WI38 (cell line): ENCODE data around the gene SLC6A20.
"Not testable (repeated sequence)": the region's sequence is repeated elsewhere in the genome, so short reads cannot be mapped to it uniquely, and the experiment has no call there.

Source experiments
- H3K4me3 ChIP-seq: 2 replicates; pipeline ENCODE4 v1.5.1; 2011; ENCODE audit warnings: low read depth, mild to moderate bottlenecking, control low read depth, low read length
- CTCF ChIP-seq: IDR thresholded peaks from 2 replicates; pipeline ENCODE4 v1.5.1; 2012; ENCODE audit warnings: low read depth, mild to moderate bottlenecking, control low read depth, low read length

Gene SLC6A20

DNA sequence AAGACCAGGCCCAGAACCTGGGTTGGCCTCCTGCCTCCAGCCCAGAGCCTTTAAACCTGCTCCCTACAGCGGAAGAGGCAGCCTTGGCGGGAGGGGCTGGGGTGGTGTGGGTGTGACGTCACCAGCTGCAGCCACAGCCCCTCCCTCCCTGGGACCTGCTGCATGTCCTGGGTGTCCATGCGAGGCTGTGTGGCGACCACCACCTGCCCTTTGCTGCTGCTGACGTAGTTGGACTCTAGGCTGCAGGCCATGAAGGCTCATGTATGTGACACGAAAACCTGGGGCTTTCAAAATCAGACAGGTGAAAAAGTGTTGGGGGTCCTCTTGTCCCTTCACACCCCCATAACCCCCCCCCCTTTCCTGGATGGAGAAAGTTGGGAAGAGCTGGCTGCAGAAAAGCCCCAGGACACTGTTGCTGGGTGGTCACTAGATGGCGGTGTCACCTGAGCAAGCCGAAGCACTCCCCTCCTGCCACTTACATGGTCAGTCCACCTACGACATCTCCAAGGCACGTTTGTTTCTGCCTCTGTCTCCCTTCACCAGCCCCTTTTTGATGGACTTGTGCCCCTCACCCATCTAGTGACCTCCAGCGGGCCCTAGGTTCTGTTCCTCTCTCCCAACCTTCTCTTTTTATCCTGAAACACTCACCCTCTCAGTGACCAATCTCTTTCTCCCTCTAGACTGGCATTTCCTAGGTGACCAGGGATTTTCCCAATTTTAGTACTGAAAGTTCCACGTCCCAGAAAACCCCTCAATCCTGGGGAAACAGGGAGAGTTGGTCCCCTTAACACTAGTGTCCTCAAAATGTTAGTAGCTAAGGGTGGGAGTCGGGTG lies 35.2 kb downstream of the SLC6A20 start:
- H3K4me3 ChIP-seq, result no peak overlapping the region
- TF ChIP-seq CTCF, result peak; percentile 91

DNA sequence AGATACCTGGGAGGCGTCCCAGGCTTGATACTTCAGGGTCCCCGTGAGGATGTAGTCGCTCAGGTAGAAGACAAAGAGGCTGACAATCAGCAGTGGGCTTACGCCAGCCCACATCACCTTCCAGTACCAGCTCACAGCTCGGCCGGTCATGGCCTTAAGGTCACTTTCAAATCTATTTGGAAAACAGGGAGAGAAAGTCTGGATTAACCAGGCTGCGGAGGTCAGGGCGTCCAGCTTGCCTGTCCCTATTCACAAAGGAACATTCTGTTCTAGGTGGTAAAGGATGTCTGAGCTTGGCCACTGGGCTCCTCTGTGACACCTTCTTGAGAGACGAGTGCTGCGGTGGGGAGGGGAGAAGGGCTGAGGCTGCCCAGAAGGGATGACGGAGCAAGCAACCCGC lies 36.5 kb downstream of the SLC6A20 start:
- no peak overlapping the region for H3K4me3 ChIP-seq
- TF ChIP-seq CTCF, result no peak

GRCh38 chr3:45758871-45759270 lies 37.5 kb downstream of the SLC6A20 start:
- H3K4me3 ChIP-seq, result no peak overlapping the region
- no peak for TF ChIP-seq CTCF

DNA sequence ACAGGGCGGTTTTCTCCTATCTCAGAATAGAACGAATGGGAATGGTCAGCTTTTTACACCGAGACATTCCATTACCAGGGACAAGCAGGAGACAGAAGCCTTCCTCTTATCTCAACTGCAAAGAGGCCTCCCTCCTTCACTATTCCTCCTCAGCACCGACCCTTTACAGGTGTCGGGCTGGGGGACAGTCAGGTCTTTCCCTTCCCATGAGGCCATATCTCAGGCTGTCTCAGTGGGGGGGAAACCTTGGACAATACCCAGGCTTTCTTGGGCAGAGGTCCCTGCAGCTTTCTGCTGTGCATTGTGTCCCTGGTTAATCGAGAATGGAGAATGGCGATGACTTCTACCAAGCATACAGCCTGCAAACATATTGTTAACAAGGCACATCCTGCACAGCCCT lies 39.2 kb downstream of the SLC6A20 start:
- not testable (repeated sequence) for H3K4me3 ChIP-seq

- H3K4me3 ChIP-seq, result no peak overlapping the region
- no peak for TF ChIP-seq CTCF
Observed at GRCh38 chr3:45756055-45756454, 40.3 kb downstream of the SLC6A20 start.

GRCh38 chr3:45754461-45754860 lies 41.9 kb downstream of the SLC6A20 start:
- H3K4me3 ChIP-seq, result no peak overlapping the region
- no peak for TF ChIP-seq CTCF

DNA sequence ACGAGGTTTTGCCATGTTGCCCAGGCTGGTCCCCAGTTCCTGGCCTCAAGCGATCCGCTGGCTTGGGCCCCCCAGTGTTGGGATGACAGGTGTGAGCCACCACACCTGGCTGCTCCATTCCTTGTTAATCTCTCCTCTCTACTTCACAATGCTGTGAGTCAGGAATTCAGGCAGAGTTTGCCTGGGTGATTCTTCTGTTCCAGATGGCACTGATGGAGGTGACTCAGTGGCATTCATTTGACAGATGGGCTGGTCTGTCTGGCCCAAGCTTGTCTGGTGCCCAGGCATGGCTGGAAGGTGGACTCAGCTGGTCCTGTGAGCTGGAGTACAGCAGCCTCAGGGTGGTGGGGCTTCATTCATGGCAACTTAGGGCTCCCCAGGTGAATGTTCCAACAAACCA lies 43.2 kb downstream of the SLC6A20 start:
- TF ChIP-seq CTCF, result no peak
- H3K4me3 ChIP-seq, result no peak overlapping the region
